ENCODE results near the gene PLBD2.

Gene PLBD2

GRCh38 chr12:113398346-113399290 lies 40.2 kb downstream of the PLBD2 start:
- Histone ChIP-seq H3K27ac (ENCODE audit: low read depth, low read length) (no peak overlapping the region), H3K27me3 (ENCODE audit: control insufficient read depth, insufficient read depth, low read length) (no peaks in the 10 kb centered on the region), H3K4me3 (ENCODE audit: low read depth, low read length) (no peak overlapping the region), H3K9ac (ENCODE audit: low read length) (no peak overlapping the region), H3K9me3 (ENCODE audit: control insufficient read depth, insufficient read depth, low read depth, low read length) (no peaks in the 10 kb centered on the region), H3K36me3 (ENCODE audit: control insufficient read depth, insufficient read depth, low read length) (no peaks in the 10 kb centered on the region), H3K4me1 (ENCODE audit: control insufficient read depth, insufficient read depth, low read length) (0 out of 2 replicates have a peak, but pooled peaks cover 4% of the 10 kb centered on the region)

- no peak overlapping the region for H3K27ac ChIP-seq (ENCODE audit: low read depth, low read length)
- H3K27me3 ChIP-seq (ENCODE audit: control insufficient read depth, insufficient read depth, low read length) = no peaks in the 10 kb centered on the region
- no peaks in the 10 kb centered on the region for H3K9me3 ChIP-seq (ENCODE audit: control insufficient read depth, insufficient read depth, low read depth, low read length)
- H3K4me1 ChIP-seq (ENCODE audit: control insufficient read depth, insufficient read depth, low read length) = 0 out of 2 replicates have a peak, but pooled peaks cover 4% of the 10 kb centered on the region
- no peaks in the 10 kb centered on the region for H3K36me3 ChIP-seq (ENCODE audit: control insufficient read depth, insufficient read depth, low read length)
- H3K4me3 ChIP-seq (ENCODE audit: low read depth, low read length) = no peak overlapping the region
- H3K9ac ChIP-seq (ENCODE audit: low read length) = no peak overlapping the region
These were observed 41.1 kb downstream of the PLBD2 start for GRCh38 chr12:113399490-113399889.

- no peak overlapping the region for H3K27ac ChIP-seq (ENCODE audit: low read depth, low read length)
- no peak overlapping the region for H3K9ac ChIP-seq (ENCODE audit: low read length)
- peaks cover 8% of the 10 kb centered on the region; the same call in 1 of the 2 replicates for H3K4me1 ChIP-seq (ENCODE audit: control insufficient read depth, insufficient read depth, low read length)
- H3K4me3 ChIP-seq (ENCODE audit: low read depth, low read length) = no peak overlapping the region
- no peaks in the 10 kb centered on the region for H3K36me3 ChIP-seq (ENCODE audit: control insufficient read depth, insufficient read depth, low read length)
- H3K27me3 ChIP-seq (ENCODE audit: control insufficient read depth, insufficient read depth, low read length) = no peaks in the 10 kb centered on the region
- no peaks in the 10 kb centered on the region for H3K9me3 ChIP-seq (ENCODE audit: control insufficient read depth, insufficient read depth, low read depth, low read length)
These were observed 42.0 kb downstream of the PLBD2 start for GRCh38 chr12:113400362-113400761.

- Histone ChIP-seq H3K36me3 (ENCODE audit: control insufficient read depth, insufficient read depth, low read length) (no peaks in the 10 kb centered on the region), H3K4me3 (ENCODE audit: low read depth, low read length) (no peak overlapping the region), H3K9ac (ENCODE audit: low read length) (no peak overlapping the region), H3K27ac (ENCODE audit: low read depth, low read length) (no peak overlapping the region), H3K4me1 (ENCODE audit: control insufficient read depth, insufficient read depth, low read length) (peaks cover 14% of the 10 kb centered on the region), H3K27me3 (ENCODE audit: control insufficient read depth, insufficient read depth, low read length) (no peaks in the 10 kb centered on the region), H3K9me3 (ENCODE audit: control insufficient read depth, insufficient read depth, low read depth, low read length) (no peaks in the 10 kb centered on the region)
These were observed 42.9 kb downstream of the PLBD2 start for GRCh38 chr12:113401066-113402000.

- H3K27ac ChIP-seq (ENCODE audit: low read depth, low read length) = no peak overlapping the region
- H3K4me3 ChIP-seq (ENCODE audit: low read depth, low read length) = no peak overlapping the region
- no peak overlapping the region for H3K9ac ChIP-seq (ENCODE audit: low read length)
- H3K27me3 ChIP-seq (ENCODE audit: control insufficient read depth, insufficient read depth, low read length) = no peaks in the 10 kb centered on the region
- no peaks in the 10 kb centered on the region for H3K9me3 ChIP-seq (ENCODE audit: control insufficient read depth, insufficient read depth, low read depth, low read length)
- no peaks in the 10 kb centered on the region for H3K36me3 ChIP-seq (ENCODE audit: control insufficient read depth, insufficient read depth, low read length)
- H3K4me1 ChIP-seq (ENCODE audit: control insufficient read depth, insufficient read depth, low read length) = peaks cover 10% of the 10 kb centered on the region
These were observed 44.3 kb downstream of the PLBD2 start for GRCh38 chr12:113402586-113403260.

GRCh38 chr12:113403435-113404415 lies 45.3 kb downstream of the PLBD2 start, which contains the start of gene SDS:
Gene SDS (minus strand): TSS chr12:113403887. CDS start chr12:113399708, 4,179 bp downstream.
- Histone ChIP-seq H3K9ac (ENCODE audit: low read length) (no peak within 1 kb of the TSS), H3K27ac (ENCODE audit: low read depth, low read length) (no peak within 1 kb of the TSS), H3K27me3 (ENCODE audit: control insufficient read depth, insufficient read depth, low read length) (no peaks in the 10 kb centered on the region), H3K4me3 (ENCODE audit: low read depth, low read length) (no peak within 1 kb of the TSS), H3K9me3 (ENCODE audit: control insufficient read depth, insufficient read depth, low read depth, low read length) (no peaks in the 10 kb centered on the region), H3K4me1 (ENCODE audit: control insufficient read depth, insufficient read depth, low read length) (peaks cover 12% of the 10 kb centered on the region), H3K36me3 (ENCODE audit: control insufficient read depth, insufficient read depth, low read length) (no peaks in the 10 kb centered on the region)

- H3K36me3 ChIP-seq (ENCODE audit: control insufficient read depth, insufficient read depth, low read length) = no peaks in the 10 kb centered on the region
- H3K9me3 ChIP-seq (ENCODE audit: control insufficient read depth, insufficient read depth, low read depth, low read length) = no peaks in the 10 kb centered on the region
- no peak overlapping the region for H3K9ac ChIP-seq (ENCODE audit: low read length)
- H3K4me3 ChIP-seq (ENCODE audit: low read depth, low read length) = no peak overlapping the region
- H3K27ac ChIP-seq (ENCODE audit: low read depth, low read length) = no peak overlapping the region
- no peaks in the 10 kb centered on the region for H3K27me3 ChIP-seq (ENCODE audit: control insufficient read depth, insufficient read depth, low read length)
- peaks cover 12% of the 10 kb centered on the region for H3K4me1 ChIP-seq (ENCODE audit: control insufficient read depth, insufficient read depth, low read length)
These were observed 47.3 kb downstream of the PLBD2 start for GRCh38 chr12:113405694-113406093.

- Histone ChIP-seq H3K27ac (ENCODE audit: low read depth, low read length) (no peak overlapping the region), H3K27me3 (ENCODE audit: control insufficient read depth, insufficient read depth, low read length) (no peaks in the 10 kb centered on the region), H3K36me3 (ENCODE audit: control insufficient read depth, insufficient read depth, low read length) (no peaks in the 10 kb centered on the region), H3K9me3 (ENCODE audit: control insufficient read depth, insufficient read depth, low read depth, low read length) (no peaks in the 10 kb centered on the region), H3K9ac (ENCODE audit: low read length) (no peak overlapping the region), H3K4me1 (ENCODE audit: control insufficient read depth, insufficient read depth, low read length) (peaks cover 12% of the 10 kb centered on the region), H3K4me3 (ENCODE audit: low read depth, low read length) (no peak overlapping the region)
These were observed 49.7 kb downstream of the PLBD2 start for GRCh38 chr12:113407931-113408600.

- H3K4me1 ChIP-seq (ENCODE audit: control insufficient read depth, insufficient read depth, low read length) = peaks cover 16% of the 10 kb centered on the region
- no peaks in the 10 kb centered on the region for H3K27me3 ChIP-seq (ENCODE audit: control insufficient read depth, insufficient read depth, low read length)
- no peaks in the 10 kb centered on the region for H3K9me3 ChIP-seq (ENCODE audit: control insufficient read depth, insufficient read depth, low read depth, low read length)
- no peak overlapping the region for H3K27ac ChIP-seq (ENCODE audit: low read depth, low read length)
- no peaks in the 10 kb centered on the region for H3K36me3 ChIP-seq (ENCODE audit: control insufficient read depth, insufficient read depth, low read length)
- no peak overlapping the region for H3K4me3 ChIP-seq (ENCODE audit: low read depth, low read length)
- no peak overlapping the region for H3K9ac ChIP-seq (ENCODE audit: low read length)
These were observed 50.4 kb downstream of the PLBD2 start for GRCh38 chr12:113408756-113409298.
